Activated naive CD8-positive, alpha-beta T cell treated with anti-CD3 and anti-CD28 coated beads for 36 hours (primary cell): ENCODE measurements around the gene PSMD8. TPM values are rescaled to one million over a fixed set of nuclear protein-coding genes. Genes with fewer than 3 reads are reported as not detected.

Source experiments
- DNase-seq: peaks from one replicate; pipeline ENCODE4 v3.0.0; 2021
- H3K27ac Mint-ChIP-seq: one replicate; pipeline ENCODE4 v1.8.0; 2022; ENCODE audit warnings: mild to moderate bottlenecking, moderate library complexity, mixed read lengths
- H3K27me3 Mint-ChIP-seq: one replicate; pipeline ENCODE4 v1.8.0; 2022; ENCODE audit warnings: mild to moderate bottlenecking, mixed read lengths
- H3K36me3 Mint-ChIP-seq: one replicate; pipeline ENCODE4 v1.8.0; 2021; ENCODE audit warnings: mild to moderate bottlenecking, mixed read lengths
- H3K4me1 Mint-ChIP-seq: one replicate; pipeline ENCODE4 v1.8.0; 2021; ENCODE audit warnings: mixed read lengths
- H3K4me3 Mint-ChIP-seq: one replicate; pipeline ENCODE4 v1.8.0; 2022; ENCODE audit warnings: mild to moderate bottlenecking, moderate library complexity, mixed read lengths
- H3K9me3 Mint-ChIP-seq: one replicate; pipeline ENCODE4 v1.8.0; 2022; ENCODE audit warnings: mixed read lengths
- total RNA-seq, 2 experiments: library from RNA; stranded (reverse); gene quantifications; one replicate each; pipeline ENCODE4 v1.2.3, GENCODE V29; 2021

PSMD8 gene
- total RNA-seq, 2 experiments from 2014 or later = 193 to 199 TPM

DNA sequence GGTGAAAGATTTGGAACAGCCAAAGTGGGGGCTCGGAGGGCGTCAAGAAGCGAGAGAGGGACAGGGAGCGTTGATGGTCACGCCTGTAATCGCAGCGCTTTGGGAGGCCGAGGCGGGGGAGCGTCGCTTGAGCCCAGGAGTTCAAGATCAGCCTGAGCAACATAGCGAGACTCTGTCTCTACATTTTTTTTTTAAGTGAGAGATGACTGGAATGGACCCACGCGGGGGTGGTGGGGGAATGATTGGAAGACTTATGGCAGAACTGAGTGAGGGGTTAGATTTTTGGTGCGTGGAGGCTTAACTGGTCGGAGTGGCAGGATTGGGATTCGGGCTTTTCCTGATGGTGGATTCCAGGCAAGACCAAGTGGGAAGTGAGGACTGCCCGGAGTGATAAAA, 725 bp downstream of the PSMD8 start:
- Mint-ChIP-seq H3K36me3 (peaks cover 42% of the 10 kb centered on the region), H3K27ac (peak overlapping the region; percentile 94), H3K27me3 (peaks cover 6% of the 10 kb centered on the region), H3K4me3 (peak overlapping the region; percentile 98), H3K9me3 (no peaks in the 10 kb centered on the region), H3K4me1 (peaks cover 15% of the 10 kb centered on the region)
- no peak for DNase-seq

DNA sequence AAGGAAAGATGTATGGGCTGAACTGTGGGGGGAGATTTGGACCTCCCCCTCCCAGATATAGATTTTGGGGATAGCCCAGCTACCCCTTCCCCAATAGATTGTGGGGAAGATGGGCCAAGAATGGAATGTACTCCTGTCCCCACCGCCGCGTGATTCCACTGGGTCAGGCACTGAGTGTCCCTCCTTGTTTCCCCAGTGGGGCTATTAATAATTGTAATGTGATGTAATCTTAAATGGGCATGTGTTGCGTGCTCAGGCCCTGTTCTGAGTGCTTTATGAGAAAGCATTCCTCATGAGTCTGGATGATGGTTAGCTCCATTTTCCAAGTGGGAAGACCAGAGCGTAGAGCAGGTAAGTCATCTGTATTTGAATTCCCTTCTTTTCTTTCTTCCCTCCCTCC, 1.4 kb downstream of the PSMD8 start:
- Mint-ChIP-seq H3K27ac (peak overlapping the region; percentile 94), H3K9me3 (no peaks in the 10 kb centered on the region), H3K27me3 (no peaks in the 10 kb centered on the region), H3K36me3 (peaks cover 46% of the 10 kb centered on the region), H3K4me1 (peaks cover 15% of the 10 kb centered on the region), H3K4me3 (peak overlapping the region; percentile 98)
- DNase-seq = no peak

DNA sequence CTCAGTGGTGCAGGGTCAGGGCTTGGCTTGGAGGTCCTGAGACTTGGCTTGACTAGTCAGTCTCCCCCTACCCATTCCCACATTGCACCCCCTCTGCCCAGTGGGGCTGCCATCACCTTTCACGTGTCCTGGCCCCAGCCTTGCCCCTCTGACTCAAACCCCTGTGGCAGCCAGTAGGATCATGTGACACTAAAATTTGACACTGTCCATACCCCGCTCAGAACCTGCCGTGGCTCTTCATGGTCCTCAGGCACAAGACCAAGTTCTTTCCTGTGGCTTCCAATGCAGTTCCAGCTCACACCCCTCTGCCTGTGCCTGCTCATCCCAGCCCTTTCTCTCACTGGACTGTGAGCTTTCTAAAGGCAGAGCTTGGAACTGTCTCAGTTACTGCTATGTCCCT, 2.2 kb downstream of the PSMD8 start:
- Mint-ChIP-seq H3K36me3 (peaks cover 52% of the 10 kb centered on the region), H3K9me3 (no peaks in the 10 kb centered on the region), H3K4me3 (peak overlapping the region; percentile 98), H3K27ac (no peak overlapping the region), H3K27me3 (no peaks in the 10 kb centered on the region), H3K4me1 (peaks cover 15% of the 10 kb centered on the region)
- no peak for DNase-seq

DNA sequence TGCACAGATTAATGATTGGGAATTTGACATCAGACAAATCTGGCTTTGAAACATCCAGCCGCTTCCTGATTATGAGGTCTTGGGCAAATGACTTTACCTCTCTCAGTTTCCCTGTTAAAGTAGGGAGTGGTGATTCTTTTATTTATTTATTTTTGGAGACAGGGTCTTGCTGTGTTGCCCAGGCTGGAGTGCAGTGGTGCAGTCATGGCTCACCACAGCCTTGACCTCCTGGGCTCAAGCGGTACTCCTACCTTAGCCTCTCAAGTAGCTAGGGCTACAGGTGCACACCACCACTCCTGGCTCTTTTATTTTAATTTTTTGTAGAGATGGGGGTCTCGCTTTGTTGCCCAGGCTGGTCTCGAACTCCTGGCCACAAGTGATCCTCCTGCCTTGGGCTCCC, 2.7 kb downstream of the PSMD8 start:
- Mint-ChIP-seq H3K36me3 (peaks cover 57% of the 10 kb centered on the region), H3K27me3 (no peaks in the 10 kb centered on the region), H3K27ac (no peak overlapping the region), H3K4me3 (no peak overlapping the region), H3K9me3 (no peaks in the 10 kb centered on the region), H3K4me1 (peaks cover 15% of the 10 kb centered on the region)
- DNase-seq = no peak

DNA sequence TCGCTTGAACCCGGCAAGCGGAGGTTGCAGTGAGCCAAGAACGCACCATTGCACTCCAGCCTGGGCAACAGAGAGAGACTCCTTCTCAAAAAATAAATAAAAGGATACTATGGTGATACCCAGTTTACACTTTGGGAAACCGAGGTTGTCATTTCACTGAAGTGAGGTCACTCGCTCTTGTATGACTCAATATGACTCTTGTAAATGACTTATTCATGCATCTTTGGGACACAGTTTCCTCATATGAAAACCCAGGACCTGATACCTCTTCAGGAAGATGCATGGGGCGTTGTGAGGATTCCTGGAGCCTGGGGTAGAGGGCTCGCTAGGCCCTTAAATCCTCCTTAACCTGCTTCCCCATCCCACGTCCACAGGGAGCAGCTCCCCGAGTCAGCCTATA, 4.5 kb downstream of the PSMD8 start:
- no peak for DNase-seq
- no peaks in the 10 kb centered on the region for H3K9me3 Mint-ChIP-seq
- peaks cover 71% of the 10 kb centered on the region for H3K36me3 Mint-ChIP-seq
- H3K4me3 Mint-ChIP-seq = no peak overlapping the region
- peaks cover 15% of the 10 kb centered on the region for H3K4me1 Mint-ChIP-seq
- H3K27me3 Mint-ChIP-seq = peaks cover 2% of the 10 kb centered on the region
- H3K27ac Mint-ChIP-seq = no peak overlapping the region

DNA sequence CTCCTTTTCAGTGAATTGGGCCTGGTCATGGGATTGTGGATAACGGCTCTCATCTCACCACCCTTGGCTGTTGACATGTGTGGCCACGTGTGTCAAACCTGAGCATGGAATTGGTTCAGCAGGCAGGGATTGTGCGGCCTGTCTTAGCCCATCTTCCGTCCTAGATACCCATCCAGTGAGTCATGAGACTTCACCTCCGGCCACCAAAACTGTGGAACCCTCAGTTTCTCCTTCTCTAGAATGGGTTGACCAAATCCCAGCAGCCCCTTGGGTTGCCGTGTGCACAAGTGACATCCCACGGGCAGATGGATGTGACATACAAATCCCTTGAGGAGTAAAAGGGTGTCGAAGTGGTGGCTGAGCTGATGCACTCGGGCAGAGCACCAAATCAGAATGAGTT, 6.8 kb downstream of the PSMD8 start:
- Mint-ChIP-seq H3K4me1 (peaks cover 10% of the 10 kb centered on the region), H3K36me3 (peaks cover 71% of the 10 kb centered on the region), H3K27me3 (peaks cover 15% of the 10 kb centered on the region), H3K4me3 (no peak overlapping the region), H3K9me3 (no peaks in the 10 kb centered on the region), H3K27ac (no peak overlapping the region)
- no peak for DNase-seq

DNA sequence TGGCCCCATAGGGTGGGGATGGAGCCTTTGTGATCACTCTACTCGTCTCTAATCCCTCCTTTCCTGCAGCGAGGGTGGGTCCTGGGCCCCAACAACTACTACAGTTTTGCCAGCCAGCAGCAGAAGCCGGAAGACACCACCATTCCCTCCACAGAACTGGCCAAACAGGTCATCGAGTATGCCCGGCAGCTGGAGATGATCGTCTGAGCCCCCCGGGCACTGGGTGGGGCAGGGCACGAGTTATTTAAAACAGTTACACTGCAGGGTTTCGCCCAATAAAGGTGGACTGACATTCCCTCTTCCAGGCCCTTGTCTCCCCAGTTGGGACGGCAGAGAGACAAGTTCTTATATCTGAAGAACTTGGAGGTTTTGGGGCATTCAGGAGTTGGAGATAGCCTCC, 8.8 kb downstream of the PSMD8 start:
- DNase-seq = no peak
- peaks cover 12% of the 10 kb centered on the region for H3K4me1 Mint-ChIP-seq
- peaks cover 24% of the 10 kb centered on the region for H3K27me3 Mint-ChIP-seq
- H3K9me3 Mint-ChIP-seq = no peaks in the 10 kb centered on the region
- peaks cover 58% of the 10 kb centered on the region for H3K36me3 Mint-ChIP-seq
- H3K27ac Mint-ChIP-seq = no peak overlapping the region
- H3K4me3 Mint-ChIP-seq = no peak overlapping the region

DNA sequence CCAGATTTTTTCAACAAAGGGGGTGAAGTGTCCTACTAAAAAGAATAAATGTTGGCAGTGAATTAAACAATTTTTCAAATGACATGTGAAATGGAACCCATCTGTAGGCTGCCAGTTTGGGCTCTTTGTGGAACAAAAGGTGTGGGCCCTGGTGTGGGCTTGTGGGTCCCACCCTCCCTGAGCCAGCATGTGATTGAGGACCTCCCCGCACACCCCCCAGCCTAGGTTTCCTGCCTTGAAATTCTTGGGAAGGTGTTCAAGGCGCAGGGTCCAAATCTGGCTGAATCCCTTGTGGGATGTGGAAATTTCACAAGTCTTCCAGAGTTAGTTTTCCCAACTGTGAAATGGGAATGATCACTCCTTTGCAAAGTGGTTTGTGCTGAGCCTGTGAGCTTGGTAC, 9.4 kb downstream of the PSMD8 start:
- H3K36me3 Mint-ChIP-seq = peaks cover 58% of the 10 kb centered on the region

DNA sequence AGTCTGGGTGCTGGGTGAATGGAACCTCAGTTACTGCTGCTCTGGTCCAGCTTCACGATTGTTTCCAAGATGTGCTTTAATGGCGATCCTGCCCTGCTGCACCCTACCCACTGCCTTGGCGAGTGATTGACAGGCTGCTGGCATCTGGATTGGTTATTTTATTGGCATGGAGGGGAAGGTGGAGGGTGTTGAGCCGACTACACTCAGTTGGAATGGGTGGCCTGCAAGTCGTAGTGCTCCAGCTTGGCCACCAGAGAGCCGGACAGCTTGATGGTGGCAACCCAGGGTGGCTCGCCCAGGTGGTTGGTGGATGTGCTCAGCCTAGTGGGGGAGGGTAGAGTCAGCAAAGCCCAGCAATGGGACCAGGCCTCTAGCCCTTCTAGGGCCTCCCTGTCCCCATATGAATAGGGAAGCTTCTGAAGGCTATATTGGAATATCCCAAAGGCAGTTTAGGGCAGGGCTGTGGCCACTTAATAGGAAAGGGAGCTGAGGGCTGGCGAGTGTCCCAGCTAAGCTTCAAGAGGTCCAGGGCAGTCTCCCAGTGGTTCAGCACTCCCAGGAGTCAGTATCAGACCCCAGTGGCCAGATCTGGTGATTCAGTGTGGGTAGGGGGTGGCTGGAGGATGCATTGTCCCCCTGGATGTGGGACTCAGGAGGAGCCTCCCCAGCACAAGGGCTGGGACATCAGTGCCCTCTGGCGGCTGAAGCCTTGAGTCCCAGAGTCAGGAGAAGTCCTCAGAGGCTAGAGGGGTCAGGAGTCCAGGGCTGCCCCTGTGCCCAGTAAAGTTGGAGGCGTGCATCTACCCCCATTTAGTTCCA, 10.0 kb downstream of the PSMD8 start:
- H3K27me3 Mint-ChIP-seq = peaks cover 29% of the 10 kb centered on the region
- H3K9me3 Mint-ChIP-seq = no peaks in the 10 kb centered on the region
- no peak overlapping the region for H3K4me3 Mint-ChIP-seq
- DNase-seq = no peak
- peak overlapping the region; percentile 43 for H3K27ac Mint-ChIP-seq
- peaks cover 52% of the 10 kb centered on the region for H3K36me3 Mint-ChIP-seq
- peaks cover 16% of the 10 kb centered on the region for H3K4me1 Mint-ChIP-seq

More for the DNA sequence above, 9.4 kb downstream of the PSMD8 start:
- H3K4me3 Mint-ChIP-seq = no peak overlapping the region
- H3K9me3 Mint-ChIP-seq = no peaks in the 10 kb centered on the region
- H3K27me3 Mint-ChIP-seq = peaks cover 27% of the 10 kb centered on the region
- no peak for DNase-seq
- H3K4me1 Mint-ChIP-seq = peaks cover 14% of the 10 kb centered on the region
- no peak overlapping the region for H3K27ac Mint-ChIP-seq

DNA sequence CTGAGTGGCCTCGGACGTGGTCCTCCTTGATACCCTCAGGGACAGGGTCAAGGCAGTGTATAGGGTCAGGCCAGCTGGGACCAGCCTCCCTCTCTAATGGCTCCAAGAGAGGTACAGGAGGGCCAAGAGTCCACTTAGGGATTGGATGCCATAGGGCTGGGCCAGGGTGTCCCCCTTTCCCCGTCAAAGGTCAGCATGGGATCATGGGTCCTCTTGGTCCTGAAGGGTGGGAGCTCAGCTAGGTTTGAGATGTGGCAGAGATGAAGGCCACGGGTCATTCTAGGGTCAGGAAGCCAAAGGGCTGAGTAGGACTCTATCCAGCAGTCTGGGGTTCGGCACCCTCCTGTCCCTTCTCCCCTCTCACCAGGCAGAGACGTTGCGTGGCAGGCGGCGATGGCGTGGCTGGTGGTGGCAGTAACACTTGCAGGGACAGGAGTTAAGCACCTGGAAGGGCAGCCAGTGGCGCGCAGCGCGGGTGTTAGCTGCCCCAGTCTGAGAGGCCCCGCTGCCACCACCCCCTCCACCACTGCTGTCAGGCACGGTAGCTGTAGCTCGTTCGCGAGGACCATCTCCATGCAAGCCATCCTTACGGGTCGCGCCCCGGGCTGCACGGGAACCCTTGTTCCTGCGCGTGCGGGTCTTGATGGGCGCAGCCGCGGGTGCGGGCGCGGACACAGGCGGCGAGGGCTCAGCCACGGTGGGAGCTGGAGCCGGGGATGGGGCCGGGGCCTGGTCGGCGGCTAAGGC, 10.9 kb downstream of the PSMD8 start:
- H3K36me3 Mint-ChIP-seq = peaks cover 46% of the 10 kb centered on the region
- no peaks in the 10 kb centered on the region for H3K9me3 Mint-ChIP-seq
- DNase-seq = no peak
- no peak overlapping the region for H3K27ac Mint-ChIP-seq
- no peak overlapping the region for H3K4me3 Mint-ChIP-seq
- peaks cover 18% of the 10 kb centered on the region for H3K4me1 Mint-ChIP-seq
- H3K27me3 Mint-ChIP-seq = peaks cover 37% of the 10 kb centered on the region

DNA sequence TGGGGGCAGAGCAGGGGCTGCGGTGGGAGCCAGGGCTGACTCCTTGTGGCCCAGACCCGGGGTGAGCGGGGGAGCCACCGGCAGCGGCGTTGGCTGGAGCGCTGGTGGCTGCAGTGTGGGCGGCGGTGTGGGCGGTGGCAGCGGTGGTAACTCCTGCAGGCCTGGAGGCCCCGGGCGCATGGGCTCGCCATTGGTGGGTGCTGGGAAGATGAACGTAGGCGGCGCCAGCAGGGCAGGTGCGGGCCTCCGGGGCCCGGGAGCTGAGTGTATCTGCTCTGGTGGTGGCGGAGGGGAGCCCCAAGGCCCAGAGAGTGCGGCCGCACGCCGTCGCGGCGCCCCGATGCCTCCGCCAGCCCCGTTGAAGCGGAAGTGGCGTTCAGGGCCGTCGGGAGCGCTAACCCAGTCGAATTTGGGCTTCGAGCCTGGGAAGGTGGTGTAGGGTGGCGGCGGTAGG, 11.5 kb downstream of the PSMD8 start:
- no peaks in the 10 kb centered on the region for H3K9me3 Mint-ChIP-seq
- peaks cover 43% of the 10 kb centered on the region for H3K27me3 Mint-ChIP-seq
- no peak overlapping the region for H3K27ac Mint-ChIP-seq
- peaks cover 44% of the 10 kb centered on the region for H3K36me3 Mint-ChIP-seq
- H3K4me3 Mint-ChIP-seq = no peak overlapping the region
- DNase-seq = no peak
- peaks cover 18% of the 10 kb centered on the region for H3K4me1 Mint-ChIP-seq

DNA sequence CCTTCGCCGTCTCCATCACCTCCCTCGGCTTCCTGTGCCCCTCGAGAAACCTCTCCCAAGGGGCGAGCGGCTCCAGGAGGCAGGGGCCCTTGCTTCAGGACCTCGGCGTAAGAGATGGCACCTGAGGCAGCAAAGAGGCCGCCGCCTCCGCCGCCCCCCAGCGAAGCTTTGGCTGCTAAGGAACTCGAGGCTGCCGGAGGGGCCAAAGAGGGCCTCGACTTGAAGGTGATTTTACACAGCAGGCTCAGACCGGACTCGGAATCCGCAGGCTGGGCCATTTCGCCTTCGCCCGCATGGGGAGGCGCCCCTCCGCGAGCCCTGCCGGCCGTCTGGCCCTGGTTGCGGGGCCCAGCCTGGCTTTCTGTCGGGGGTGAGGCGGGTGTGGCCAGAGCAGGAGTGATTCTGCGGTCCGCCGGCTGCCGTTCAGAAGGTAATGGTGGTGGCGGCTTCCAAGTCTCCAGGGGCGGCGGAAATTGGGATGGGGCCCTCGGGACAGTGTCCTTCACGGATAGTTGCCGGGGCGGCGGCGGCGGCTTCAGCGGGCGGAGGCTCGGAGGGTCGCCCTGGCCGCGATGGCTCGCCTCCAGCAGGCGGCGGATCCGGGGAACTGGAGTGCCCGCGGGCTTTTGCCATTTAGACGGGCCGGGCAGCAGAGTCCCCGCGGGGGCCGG, 12.1 kb downstream of the PSMD8 start:
- no peak for DNase-seq
- peaks cover 39% of the 10 kb centered on the region for H3K36me3 Mint-ChIP-seq
- no peaks in the 10 kb centered on the region for H3K9me3 Mint-ChIP-seq
- peaks cover 18% of the 10 kb centered on the region for H3K4me1 Mint-ChIP-seq
- H3K27ac Mint-ChIP-seq = no peak overlapping the region
- H3K27me3 Mint-ChIP-seq = peaks cover 49% of the 10 kb centered on the region
- H3K4me3 Mint-ChIP-seq = no peak overlapping the region

DNA sequence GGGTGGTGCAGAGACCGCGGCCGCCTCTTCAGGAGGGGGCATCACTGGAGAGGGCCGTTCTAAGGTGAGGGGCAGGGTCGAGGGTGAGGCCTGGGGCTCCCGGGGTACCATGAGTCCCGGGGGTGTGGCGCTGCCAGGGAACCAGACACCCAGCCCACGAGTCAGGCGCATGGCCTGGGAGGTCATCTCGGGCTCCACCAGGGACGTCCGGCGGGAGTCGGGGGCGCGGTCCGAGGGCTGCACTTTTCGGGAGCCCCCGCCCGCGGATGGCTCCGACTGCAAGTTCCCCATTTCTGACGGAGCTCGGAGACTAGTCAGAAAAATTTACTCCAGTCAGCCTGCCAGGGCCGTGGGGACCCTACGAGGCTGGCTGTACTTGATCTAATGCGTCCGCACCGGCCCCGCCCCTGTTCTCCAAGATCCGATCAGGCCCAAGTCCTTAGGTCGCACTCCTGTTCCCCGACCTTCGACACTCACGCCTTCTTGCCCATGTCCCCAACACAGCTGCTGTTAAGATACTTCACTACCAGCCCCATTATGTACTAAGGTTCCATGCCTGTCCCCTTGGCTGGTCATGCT, 12.7 kb downstream of the PSMD8 start:
- Mint-ChIP-seq H3K27ac (no peak overlapping the region), H3K27me3 (peaks cover 51% of the 10 kb centered on the region), H3K4me3 (peak overlapping the region; percentile 68), H3K36me3 (peaks cover 33% of the 10 kb centered on the region), H3K9me3 (no peaks in the 10 kb centered on the region), H3K4me1 (peaks cover 18% of the 10 kb centered on the region)
- no peak for DNase-seq

DNA sequence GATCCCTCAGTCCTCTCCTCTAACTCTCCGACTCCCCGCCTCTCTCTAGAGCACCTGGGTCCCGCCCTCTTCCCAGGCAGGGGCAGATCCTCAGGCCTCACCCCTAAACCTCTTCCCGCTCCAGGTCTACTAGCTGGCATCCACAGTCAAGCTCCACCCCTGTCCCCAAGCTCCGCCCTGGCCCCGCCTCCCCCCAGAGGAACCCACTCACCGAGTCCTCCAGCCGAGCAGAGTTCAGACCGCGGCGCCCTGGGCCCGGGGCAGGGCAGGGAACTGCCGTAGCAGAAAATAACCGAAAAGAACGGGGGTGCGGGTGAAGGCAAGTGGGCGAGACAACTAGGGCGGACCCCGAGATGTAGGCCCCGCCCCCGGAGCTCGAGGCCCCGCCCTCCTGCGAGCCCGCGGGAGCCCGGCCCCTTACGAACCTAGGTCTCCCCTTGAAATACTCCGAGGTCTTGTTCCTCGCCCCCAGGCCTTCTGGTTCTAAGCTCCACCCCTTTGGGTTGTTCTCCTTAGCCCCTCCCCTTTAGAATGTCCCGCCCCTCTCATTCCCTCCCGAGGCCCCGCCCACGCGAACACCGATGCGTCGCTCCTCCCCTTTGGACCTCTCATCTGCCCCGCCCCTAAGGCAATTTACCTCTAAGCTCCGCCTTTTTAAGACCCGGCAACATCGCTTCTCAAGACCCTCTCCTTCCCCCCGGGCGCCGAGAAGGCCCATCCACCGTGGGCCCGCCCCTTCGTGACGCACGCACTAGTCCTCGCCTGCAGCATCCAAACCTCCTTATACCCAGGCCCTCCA, 13.4 kb downstream of the PSMD8 start, which contains the start of gene GGN:
Gene GGN, minus strand, starts transcription at position 485 of the 799 bp plus-strand sequence. CDS start 773 bp downstream, outside the sequence.
- peak within 1 kb of the TSS; percentile 80 for H3K4me3 Mint-ChIP-seq
- peaks cover 26% of the 10 kb centered on the region for H3K36me3 Mint-ChIP-seq
- DNase-seq = peak; percentile 77

More for the DNA sequence above, 13.4 kb downstream of the PSMD8 start, which contains the start of gene GGN:
- H3K27me3 Mint-ChIP-seq = peaks cover 51% of the 10 kb centered on the region
- H3K9me3 Mint-ChIP-seq = no peaks in the 10 kb centered on the region
- H3K4me1 Mint-ChIP-seq = peaks cover 18% of the 10 kb centered on the region
- H3K27ac Mint-ChIP-seq = no peak within 1 kb of the TSS
